SK-N-SH (cell line): ENCODE data around the gene CHCHD3. TPM values are rescaled to one million over a fixed set of nuclear protein-coding genes. Genes with fewer than 3 reads are reported as not detected.
A peak's percentile ranks its signal among the peaks of the same experiment; 100 is the strongest.

Experiments used
- CTCF ChIA-PET: fragments of 300-600, 350-600 bp; formaldehyde crosslinking; extraction: SDS; loops from one replicate; lab custom pipeline; 2021; lab: Yijun Ruan, JAX
- POLR2A ChIA-PET: fragments of 350-600 bp; sonication (Branson Sonifier 250); formaldehyde crosslinking; extraction: SDS; loops from one replicate; lab custom pipeline; 2020; ENCODE audit warnings: antibody characterized with exemption, inconsistent platforms; lab: Yijun Ruan, JAX
- DNase-seq: peaks from one replicate; pipeline ENCODE4 v3.0.0; 2012
- H2AFZ ChIP-seq: fragments of 200-600 bp; sonication (generic); 2 replicates; pipeline ENCODE4 v1.8.1; 2016; ENCODE audit warnings: antibody characterized with exemption, mild to moderate bottlenecking, low read depth
- H3F3A ChIP-seq: fragments of 200-600 bp; sonication (generic); replicated peaks from 2 replicates; pipeline ENCODE3; 2016; ENCODE audit warnings: antibody characterized with exemption, mild to moderate bottlenecking; ENCODE audit not compliant: insufficient read depth
- H3K27ac ChIP-seq, 2 experiments: fragments of 200-500 bp in 1 of 2; fragments of 200-600 bp in 1 of 2; sonication (Bioruptor generic) in 1 of 2; sonication (generic), shearing (Covaris generic) in 1 of 2; 2 replicates each; pipeline versions ENCODE4 v1.5.1 to v1.6.1; 2014 to 2016; ENCODE audit warnings: low read depth in 2 of 2, inconsistent platforms in 1 of 2, low read length in 1 of 2, mild to moderate bottlenecking in 1 of 2, mixed read lengths in 1 of 2
- H3K27me3 ChIP-seq: fragments of 200-600 bp; sonication (generic), shearing (Covaris generic); 2 replicates; pipeline ENCODE4 v1.6.1; 2016; ENCODE audit warnings: mixed run types; ENCODE audit not compliant: insufficient read depth
- H3K36me3 ChIP-seq, 2 experiments: fragments of 200-500 bp in 1 of 2; fragments of 200-600 bp in 1 of 2; sonication (Bioruptor generic) in 1 of 2; sonication (generic) in 1 of 2; replicated peaks in 1 of 2; 2 replicates each; pipeline versions ENCODE3 to v1.5.1; 2014 to 2016; ENCODE audit warnings: low read length in 1 of 2, mild to moderate bottlenecking in 1 of 2; ENCODE audit not compliant: insufficient read depth in 2 of 2, control insufficient read depth in 1 of 2
- H3K4me1 ChIP-seq, 2 experiments: fragments of 200-500 bp in 1 of 2; fragments of 200-600 bp in 1 of 2; sonication (Bioruptor generic) in 1 of 2; sonication (generic), shearing (Covaris generic) in 1 of 2; 2 replicates each; pipeline versions ENCODE4 v1.5.1 to v1.6.1; 2014 to 2016; ENCODE audit warnings: low read depth in 1 of 2, low read length in 1 of 2, mixed run types in 1 of 2; ENCODE audit not compliant: insufficient read depth in 2 of 2, control insufficient read depth in 1 of 2
- H3K4me2 ChIP-seq: fragments of 200-600 bp; sonication (generic), shearing (Covaris generic); 2 replicates; pipeline ENCODE4 v1.6.1; 2017; ENCODE audit warnings: mixed run types
- H3K4me3 ChIP-seq, 2 experiments: fragments of 200-500 bp in 1 of 2; fragments of 200-600 bp in 1 of 2; sonication (Bioruptor generic) in 1 of 2; sonication (generic), shearing (Covaris generic) in 1 of 2; 2 replicates each; pipeline versions ENCODE4 v1.5.1 to v1.8.1; 2014 to 2016; ENCODE audit warnings: low read depth in 2 of 2, inconsistent platforms in 1 of 2, low read length in 1 of 2, mild to moderate bottlenecking in 1 of 2, mixed read lengths in 1 of 2, moderate library complexity in 1 of 2
- H3K79me2 ChIP-seq: fragments of 200-600 bp; sonication (generic); 2 replicates; pipeline ENCODE4 v1.8.1; 2017; ENCODE audit warnings: mild to moderate bottlenecking; ENCODE audit not compliant: insufficient read depth
- H3K9ac ChIP-seq: fragments of 200-600 bp; sonication (generic); 2 replicates; pipeline ENCODE4 v1.6.1; 2017; ENCODE audit warnings: mixed run types
- H3K9me2 ChIP-seq: fragments of 200-600 bp; sonication (generic); 2 replicates; pipeline ENCODE4 v1.6.1; 2017; ENCODE audit warnings: mixed run types
- H3K9me3 ChIP-seq: fragments of 200-600 bp; sonication (generic); 2 replicates; pipeline ENCODE4 v1.6.1; 2017; ENCODE audit warnings: mixed run types, mild to moderate bottlenecking, moderate library complexity
- H4K20me1 ChIP-seq: fragments of 200-600 bp; sonication (generic); 2 replicates; pipeline ENCODE4 v1.6.1; 2017; ENCODE audit warnings: mild to moderate bottlenecking, mixed run types; ENCODE audit not compliant: insufficient read depth
- CHD2 ChIP-seq: fragments of 150-350 bp; IDR thresholded peaks from 2 replicates; pipeline ENCODE4 v1.6.1; 2018; ENCODE audit warnings: low read length; ENCODE audit not compliant: partially characterized antibody
- EP300 ChIP-seq, 2 experiments: IDR thresholded peaks; 2 replicates each; pipeline versions ENCODE4 v1.4.0 to v1.6.1; 2012; ENCODE audit warnings: borderline replicate concordance in 1 of 2, low read depth in 1 of 2, low read length in 1 of 2
- EZH2phosphoT487 ChIP-seq: fragments of 200-600 bp; sonication (generic); IDR thresholded peaks from 2 replicates; pipeline ENCODE4 v1.6.1; 2017; ENCODE audit warnings: low read depth, mixed run types, mild to moderate bottlenecking, antibody characterized with exemption, moderate library complexity, borderline replicate concordance
- FOXJ3 ChIP-seq: sonication (generic); formaldehyde crosslinking; IDR thresholded peaks from 2 replicates; pipeline ENCODE4 v1.5.1; 2020; ENCODE audit warnings: mild to moderate bottlenecking, missing genetic modification reagents
- GATA2 ChIP-seq: sonication (generic); formaldehyde crosslinking; IDR thresholded peaks from 2 replicates; pipeline ENCODE4 v1.5.0; 2020; ENCODE audit warnings: mild to moderate bottlenecking, missing genetic modification reagents
- NFIC ChIP-seq: IDR thresholded peaks from 2 replicates; pipeline ENCODE4 v1.4.0; 2012; ENCODE audit warnings: borderline replicate concordance
- RAD21 ChIP-seq: IDR thresholded peaks from 2 replicates; pipeline ENCODE4 v1.6.1; 2012; ENCODE audit warnings: mild to moderate bottlenecking, low read length
- RCOR1 ChIP-seq: fragments of 150-350 bp; IDR thresholded peaks from 2 replicates; pipeline ENCODE4 v1.6.1; 2017; ENCODE audit warnings: antibody characterized with exemption, low read length
- TEAD4 ChIP-seq: IDR thresholded peaks from 2 replicates; pipeline ENCODE4 v1.4.0; 2012; ENCODE audit warnings: mild to moderate bottlenecking, borderline replicate concordance; ENCODE audit not compliant: insufficient read depth
- YY1 ChIP-seq: IDR thresholded peaks from 2 replicates; pipeline ENCODE4 v1.4.0; 2012; ENCODE audit warnings: low read depth, mild to moderate bottlenecking
- WGBS: methylation state at CpG from one replicate; pipeline ENCODE4 v1.1.6; 2017; ENCODE audit warnings: low lambda C conversion rate; 5-methylcytosine and 5-hydroxymethylcytosine counted together
- polyA plus RNA-seq, 3 experiments: library from polyadenylated mRNA; depleted of rRNA; stranded (reverse); fragments of >200 nt; gene quantifications; 2 replicates each; pipeline ENCODE4 v1.2.3, GENCODE V29; 2012
- TF ChIP-seq, protein P1 (sequence below): fragments of 200-600 bp; sonication (generic); IDR thresholded peaks from 2 replicates; pipeline ENCODE4 v1.6.1; 2017; ENCODE audit warnings: antibody characterized with exemption, mild to moderate bottlenecking, moderate library complexity
- TF ChIP-seq, protein P2 (sequence below): IDR thresholded peaks from 2 replicates; pipeline ENCODE4 v1.4.0; 2012; ENCODE audit warnings: low read depth, borderline replicate concordance

The CHCHD3 gene
- polyA plus RNA-seq, 1 of the 3 experiments (the other 2 are of a cell fraction): 97.1 TPM

DNA sequence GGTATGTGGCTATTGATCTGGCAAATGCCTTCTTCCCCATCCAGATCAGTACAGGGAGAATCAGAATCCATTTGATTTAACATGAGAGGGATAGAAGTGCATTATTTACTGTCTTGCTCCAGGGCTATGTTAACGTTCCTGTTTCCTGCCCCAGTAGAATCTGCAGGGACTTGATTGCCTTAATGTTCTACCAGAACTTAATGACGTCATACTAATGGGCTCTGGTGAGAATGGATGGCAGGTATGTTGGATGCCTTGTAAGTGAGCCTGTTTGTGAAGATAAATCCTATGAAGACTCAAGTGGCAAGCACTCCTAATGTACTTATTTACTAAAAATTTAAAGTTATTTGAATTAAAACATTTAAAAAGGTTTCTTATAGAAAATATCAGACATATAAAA is 44.5 kb upstream of the CHCHD3 start:
- Histone ChIP-seq H3K9me3 (no peaks in the 10 kb centered on the region), H3K4me1 (peaks cover 0 to 6% of the 10 kb centered on the region in 2 experiments; a peak in 2 of 4 replicates), H3K4me2 (no peak overlapping the region), H3K4me3 (no peak overlapping the region), H3K36me3 (no peaks in the 10 kb centered on the region), H3K27me3 (no peaks in the 10 kb centered on the region), H3K9ac (no peak overlapping the region), H2AFZ (no peak overlapping the region), H3K79me2 (no peaks in the 10 kb centered on the region), H4K20me1 (no peaks in the 10 kb centered on the region), H3F3A (no peaks in the 10 kb centered on the region), H3K27ac (peak overlapping the region in 1 of 2 experiments; percentile 2; a peak in 1 of 4 replicates), H3K9me2 (no peaks in the 10 kb centered on the region)
- DNase-seq: peak; percentile 34
- WGBS: 2% methylated on average over 2 of the region's 2 CpGs
- CTCF ChIA-PET: interaction anchor here (1.7 kb wide), 1 partner anchor 13 kb away, joined by 7 read pairs; no protein-coding TSS in a partner anchor
- TF ChIP-seq FOXJ3 (CRISPR knock-in tag) (peak; percentile 30; the same call in 1 of the 2 replicates), RCOR1 (peak; percentile 39; the same call in 1 of the 2 replicates), YY1 (no peak), EP300 (IDR thresholded peaks at IDR 0.05; ENCODE audit: borderline replicate concordance in 1 of 2, low read depth in 1 of 2, low read length in 1 of 2) (peak in 1 of 2 experiments; percentile 65; a peak in 2 of 4 replicates)
- POLR2A ChIA-PET: interaction anchor here (0.6 kb wide), 1 partner anchor 1529 kb away, joined by 6 read pairs; no protein-coding TSS in a partner anchor

DNA sequence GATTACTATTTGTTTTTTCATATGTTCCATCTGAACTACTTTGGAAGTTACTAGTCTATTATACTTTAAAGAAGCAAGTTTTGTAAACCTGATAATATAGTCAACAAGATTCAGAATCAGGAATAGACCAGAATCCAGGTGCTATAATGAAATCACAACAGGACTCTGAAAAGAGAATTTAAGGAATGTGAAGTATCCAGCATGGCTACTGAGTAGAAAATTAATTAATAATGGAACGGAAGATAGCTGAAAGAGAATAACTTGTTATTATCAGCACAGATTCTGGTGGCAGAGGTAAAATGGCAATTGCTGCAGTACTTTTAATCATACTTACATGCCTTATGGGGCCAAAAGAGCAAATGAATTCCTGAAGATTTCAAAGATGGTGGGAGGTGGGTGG is 43.1 kb upstream of the CHCHD3 start:
- no peaks in the 10 kb centered on the region for H3K27me3 ChIP-seq
- no peaks in the 10 kb centered on the region for H3F3A ChIP-seq
- H3K4me3 ChIP-seq: no peak overlapping the region
- H4K20me1 ChIP-seq: no peaks in the 10 kb centered on the region
- no peak overlapping the region for H3K9ac ChIP-seq
- no peak overlapping the region for H3K4me2 ChIP-seq
- no peak overlapping the region for H2AFZ ChIP-seq
- CTCF ChIA-PET: no interaction called here
- peaks cover 0 to 7% of the 10 kb centered on the region in 2 experiments; a peak in 2 of 4 replicates for H3K4me1 ChIP-seq
- H3K27ac ChIP-seq: no peak overlapping the region
- no peak for DNase-seq
- no peaks in the 10 kb centered on the region for H3K9me3 ChIP-seq
- WGBS: 0% methylated on average over 1 of the region's 1 CpG
- H3K9me2 ChIP-seq: no peaks in the 10 kb centered on the region
- H3K36me3 ChIP-seq: no peaks in the 10 kb centered on the region
- TF ChIP-seq EZH2phosphoT487 (no peak), RAD21 (no peak), TEAD4 (no peak), NFIC (no peak), CHD2 (no peak), RCOR1 (no peak), GATA2 (CRISPR knock-in tag) (no peak), FOXJ3 (CRISPR knock-in tag) (no peak)
- TF ChIP-seq, protein P1, sequence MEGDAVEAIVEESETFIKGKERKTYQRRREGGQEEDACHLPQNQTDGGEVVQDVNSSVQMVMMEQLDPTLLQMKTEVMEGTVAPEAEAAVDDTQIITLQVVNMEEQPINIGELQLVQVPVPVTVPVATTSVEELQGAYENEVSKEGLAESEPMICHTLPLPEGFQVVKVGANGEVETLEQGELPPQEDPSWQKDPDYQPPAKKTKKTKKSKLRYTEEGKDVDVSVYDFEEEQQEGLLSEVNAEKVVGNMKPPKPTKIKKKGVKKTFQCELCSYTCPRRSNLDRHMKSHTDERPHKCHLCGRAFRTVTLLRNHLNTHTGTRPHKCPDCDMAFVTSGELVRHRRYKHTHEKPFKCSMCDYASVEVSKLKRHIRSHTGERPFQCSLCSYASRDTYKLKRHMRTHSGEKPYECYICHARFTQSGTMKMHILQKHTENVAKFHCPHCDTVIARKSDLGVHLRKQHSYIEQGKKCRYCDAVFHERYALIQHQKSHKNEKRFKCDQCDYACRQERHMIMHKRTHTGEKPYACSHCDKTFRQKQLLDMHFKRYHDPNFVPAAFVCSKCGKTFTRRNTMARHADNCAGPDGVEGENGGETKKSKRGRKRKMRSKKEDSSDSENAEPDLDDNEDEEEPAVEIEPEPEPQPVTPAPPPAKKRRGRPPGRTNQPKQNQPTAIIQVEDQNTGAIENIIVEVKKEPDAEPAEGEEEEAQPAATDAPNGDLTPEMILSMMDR: no peak
- TF ChIP-seq, protein P2, sequence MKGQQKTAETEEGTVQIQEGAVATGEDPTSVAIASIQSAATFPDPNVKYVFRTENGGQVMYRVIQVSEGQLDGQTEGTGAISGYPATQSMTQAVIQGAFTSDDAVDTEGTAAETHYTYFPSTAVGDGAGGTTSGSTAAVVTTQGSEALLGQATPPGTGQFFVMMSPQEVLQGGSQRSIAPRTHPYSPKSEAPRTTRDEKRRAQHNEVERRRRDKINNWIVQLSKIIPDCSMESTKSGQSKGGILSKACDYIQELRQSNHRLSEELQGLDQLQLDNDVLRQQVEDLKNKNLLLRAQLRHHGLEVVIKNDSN: no peak
- no peaks in the 10 kb centered on the region for H3K79me2 ChIP-seq
- POLR2A ChIA-PET: no interaction called here
